Lower lobe of right lung (tissue), 2 donors: Measurements from ENCODE around the gene NR4A1. TPM values are rescaled to one million over a fixed set of nuclear protein-coding genes. Genes with fewer than 3 reads are reported as not detected.

Experiments used
- ATAC-seq, 2 donors: fragments of 200-7000 bp; cut with Tn5 transposase; one replicate each; pipeline ENCODE4 v1.9.1; 2020 to 2022; ENCODE audit warnings: mild to moderate bottlenecking in 2 of 2, moderate library complexity in 2 of 2
- DNase-seq: peaks from one replicate; pipeline ENCODE4 v3.0.0-alpha.2; 2020
- H3K27ac ChIP-seq: fragments of 200-600 bp; one replicate; pipeline ENCODE4 v1.8.0; 2022
- H3K27me3 ChIP-seq: fragments of 200-600 bp; one replicate; pipeline ENCODE4 v1.8.0; 2022; ENCODE audit warnings: low read depth
- H3K36me3 ChIP-seq: fragments of 200-600 bp; one replicate; pipeline ENCODE4 v1.8.0; 2022; ENCODE audit warnings: mild to moderate bottlenecking
- H3K4me1 ChIP-seq: fragments of 200-600 bp; one replicate; pipeline ENCODE4 v1.8.0; 2022
- H3K4me3 ChIP-seq: fragments of 200-600 bp; one replicate; pipeline ENCODE4 v1.8.0; 2022; ENCODE audit warnings: mild to moderate bottlenecking
- H3K9me3 ChIP-seq: fragments of 200-600 bp; one replicate; pipeline ENCODE4 v1.8.0; 2022
- CTCF ChIP-seq: fragments of 200-600 bp; IDR thresholded peaks from one replicate; pipeline ENCODE4 v1.8.0; 2022; ENCODE audit warnings: antibody characterized with exemption, mild to moderate bottlenecking
- intact Hi-C: fragments of 100-400 bp; cut with DNase I; formaldehyde crosslinking; loops from one replicate; pipeline ENCODE4 v1.11.0; 2022
- total RNA-seq: library from RNA; stranded (reverse); fragmentation: NEBNext Ultra II Directional; extraction: Animal tissue kit (Norgen Biotek cat#: 25700); gene quantifications from one replicate; pipeline ENCODE4 v1.2.1, GENCODE V29; 2021
- donor health status: DM: no; HTN: yes; CAD: no; lungs with severe emphysema.

NR4A1 gene
- total RNA-seq, 1 donor from 2014 or later = 39.3 TPM

GRCh38 chr12:52038447-52038846 is 12.8 kb upstream of the NR4A1 start:
- H3K4me3 ChIP-seq = peak overlapping the region; percentile 65
- intact Hi-C loops = no loop called here
- H3K9me3 ChIP-seq = no peaks in the 10 kb centered on the region
- DNase-seq (no peak), ATAC-seq (no peak)
- H3K36me3 ChIP-seq = no peaks in the 10 kb centered on the region
- peak overlapping the region; percentile 31 for H3K27ac ChIP-seq
- TF ChIP-seq CTCF = no peak
- peaks cover 55% of the 10 kb centered on the region for H3K4me1 ChIP-seq
- no peaks in the 10 kb centered on the region for H3K27me3 ChIP-seq

GRCh38 chr12:52041035-52041434 is 10.2 kb upstream of the NR4A1 start:
- Histone ChIP-seq H3K4me3 (no peak overlapping the region), H3K27me3 (no peaks in the 10 kb centered on the region), H3K9me3 (no peaks in the 10 kb centered on the region), H3K36me3 (no peaks in the 10 kb centered on the region), H3K4me1 (peaks cover 68% of the 10 kb centered on the region), H3K27ac (no peak overlapping the region)
- no peak for DNase-seq
- TF ChIP-seq CTCF = no peak
- ATAC-seq = no peak
- intact Hi-C loops = no loop called here

- Histone ChIP-seq H3K27me3 (no peaks in the 10 kb centered on the region), H3K4me1 (peaks cover 68% of the 10 kb centered on the region), H3K9me3 (no peaks in the 10 kb centered on the region), H3K4me3 (no peak overlapping the region), H3K36me3 (no peaks in the 10 kb centered on the region), H3K27ac (no peak overlapping the region)
- DNase-seq (no peak), ATAC-seq (no peak)
- intact Hi-C loops = no loop called here
- no peak for TF ChIP-seq CTCF
Observed at GRCh38 chr12:52041695-52042123, 9.5 kb upstream of the NR4A1 start.

GRCh38 chr12:52042706-52043385 is 8.4 kb upstream of the NR4A1 start:
- no peak overlapping the region for H3K4me3 ChIP-seq
- ATAC-seq (no peak), DNase-seq (no peak)
- no peaks in the 10 kb centered on the region for H3K27me3 ChIP-seq
- H3K9me3 ChIP-seq = no peaks in the 10 kb centered on the region
- H3K36me3 ChIP-seq = no peaks in the 10 kb centered on the region
- TF ChIP-seq CTCF = no peak
- peaks cover 72% of the 10 kb centered on the region for H3K4me1 ChIP-seq
- peak overlapping the region; percentile 79 for H3K27ac ChIP-seq
- intact Hi-C loops = no loop called here

GRCh38 chr12:52043386-52044212 is 7.6 kb upstream of the NR4A1 start:
- DNase-seq (no peak), ATAC-seq (peak; percentile 1)
- H3K27me3 ChIP-seq = no peaks in the 10 kb centered on the region
- H3K4me1 ChIP-seq = peaks cover 66% of the 10 kb centered on the region
- H3K36me3 ChIP-seq = no peaks in the 10 kb centered on the region
- H3K4me3 ChIP-seq = no peak overlapping the region
- H3K9me3 ChIP-seq = no peaks in the 10 kb centered on the region
- TF ChIP-seq CTCF = no peak
- peak overlapping the region; percentile 79 for H3K27ac ChIP-seq
- intact Hi-C loops = no loop called here
